SU-DHL-6 (cell line): Measurements from ENCODE around the gene PTTG1.

Experiments
- H2AFZ ChIP-seq: fragments of 200-600 bp; sonication (generic); 2 replicates; pipeline ENCODE4 v1.6.1; 2014; ENCODE audit warnings: low read depth, mild to moderate bottlenecking, moderate library complexity, mixed read lengths, antibody characterized with exemption, low read length; ENCODE audit not compliant: severe bottlenecking
- H3F3A ChIP-seq: fragments of 200-600 bp; shearing (Covaris generic); 2 replicates; pipeline ENCODE4 v1.6.0; 2016; ENCODE audit warnings: antibody characterized with exemption, mild to moderate bottlenecking; ENCODE audit not compliant: insufficient read depth
- H3K27ac ChIP-seq: fragments of 200-600 bp; sonication (generic); 2 replicates; pipeline ENCODE4 v1.5.1; 2016; ENCODE audit warnings: low read depth, mild to moderate bottlenecking, low read length, moderate library complexity, mixed read lengths
- H3K27me3 ChIP-seq: fragments of 200-600 bp; sonication (generic), shearing (Covaris generic); 2 replicates; pipeline ENCODE4 v1.6.0; 2014; ENCODE audit warnings: mild to moderate bottlenecking, low read length
- H3K36me3 ChIP-seq: fragments of 200-600 bp; sonication (generic); 2 replicates; pipeline ENCODE4 v1.6.1; 2014; ENCODE audit warnings: mild to moderate bottlenecking, low read length, mixed read lengths
- H3K4me2 ChIP-seq: fragments of 300-600, 200-600 bp; shearing (Covaris generic), sonication (generic); 2 replicates; pipeline ENCODE4 v1.6.0; 2014; ENCODE audit warnings: low read length, low read depth, mild to moderate bottlenecking; ENCODE audit not compliant: poor library complexity, severe bottlenecking
- H3K4me3 ChIP-seq: fragments of 200-600 bp; sonication (generic); 2 replicates; pipeline ENCODE4 v1.5.1; 2014; ENCODE audit warnings: antibody characterized with exemption, low read length, mild to moderate bottlenecking, mixed read lengths; ENCODE audit not compliant: insufficient read depth, poor library complexity, severe bottlenecking
- H3K79me2 ChIP-seq: fragments of 200-600 bp; sonication (generic); 2 replicates; pipeline ENCODE4 v1.6.1; 2014; ENCODE audit warnings: mild to moderate bottlenecking, low read length, moderate library complexity; ENCODE audit not compliant: insufficient read depth
- H3K9ac ChIP-seq: fragments of 200-600 bp; sonication (generic); 2 replicates; pipeline ENCODE4 v1.7.0; 2014; ENCODE audit warnings: mild to moderate bottlenecking, low read length
- H3K9me2 ChIP-seq: fragments of 200-600 bp; sonication (generic); replicated peaks from 2 replicates; pipeline ENCODE4 v1.6.1; 2014; ENCODE audit warnings: low read length; ENCODE audit not compliant: insufficient read depth
- H3K9me3 ChIP-seq: fragments of 200-600 bp; sonication (generic); 2 replicates; pipeline ENCODE4 v1.6.1; 2014; ENCODE audit warnings: low read length, mixed read lengths; ENCODE audit not compliant: insufficient read depth
- H4K20me1 ChIP-seq: fragments of 200-600 bp; sonication (generic); 2 replicates; pipeline ENCODE4 v1.6.1; 2014; ENCODE audit warnings: low read depth, mild to moderate bottlenecking, antibody characterized with exemption, low read length, moderate library complexity, mixed read lengths
- CTCF ChIP-seq: fragments of 200-600 bp; sonication (generic); IDR thresholded peaks from one replicate; pipeline ENCODE4 v1.5.1; 2017; ENCODE audit warnings: antibody characterized with exemption, mild to moderate bottlenecking, low read length, moderate library complexity; ENCODE audit not compliant: insufficient read depth, poor library complexity, severe bottlenecking
- EZH2phosphoT487 ChIP-seq: fragments of 200-600 bp; sonication (generic), shearing (Covaris generic); conservative IDR thresholded peaks from 2 replicates; pipeline ENCODE4 v1.6.1; 2018; ENCODE audit warnings: mild to moderate bottlenecking, antibody characterized with exemption, low read length, moderate library complexity, mixed read lengths

Gene PTTG1

DNA sequence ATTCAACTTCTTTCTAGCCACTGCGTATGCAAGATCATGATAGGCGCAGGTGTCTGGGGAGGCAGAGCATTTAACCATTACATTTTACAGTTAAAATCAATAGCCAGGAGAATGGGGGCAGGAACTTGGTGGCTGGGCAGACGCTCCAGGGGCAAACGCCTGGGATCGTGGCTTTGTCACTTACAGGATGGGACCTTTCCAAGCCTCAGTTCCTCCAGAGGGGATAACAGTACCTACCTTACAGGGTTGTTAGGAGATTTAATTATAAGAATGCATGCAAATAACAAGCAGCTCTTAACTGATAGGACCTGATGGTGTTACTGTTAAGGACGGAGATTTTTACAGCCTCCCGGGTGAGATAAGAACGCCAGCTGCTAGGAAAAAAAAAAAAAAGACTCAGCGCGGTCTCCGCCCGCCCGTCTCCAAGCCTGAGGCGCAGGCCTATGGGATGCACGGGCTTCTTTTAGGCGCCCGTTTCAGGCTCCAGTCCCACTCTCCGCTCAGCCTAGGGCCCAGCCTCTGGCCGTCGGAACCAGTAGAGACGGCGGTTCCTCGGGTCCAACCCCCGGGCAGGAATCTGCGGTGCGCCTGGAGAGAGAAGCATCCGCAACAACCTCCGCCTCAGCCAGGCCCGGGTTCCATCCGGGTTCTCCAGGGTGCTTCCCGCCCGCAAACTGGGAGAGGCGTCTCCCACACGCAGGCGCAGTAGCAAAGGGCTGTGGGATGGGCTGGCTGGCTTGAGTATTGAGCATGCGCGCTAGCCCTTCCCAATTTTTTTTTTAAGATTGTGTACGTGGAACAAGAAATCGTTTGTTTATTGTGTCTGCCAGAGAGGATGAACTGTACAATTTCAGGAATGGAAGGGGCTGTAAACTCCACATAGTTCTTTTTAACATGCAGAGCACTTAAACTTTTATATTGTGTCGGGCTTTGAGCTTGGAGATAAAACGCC lies 22.0 kb upstream of the PTTG1 start, which contains the start of gene FAM200C:
TSS of gene FAM200C (minus strand) at position 653 of the 952 bp plus-strand sequence. CDS start 4,564 bp downstream, outside the sequence.
- H3K36me3 ChIP-seq, result peaks cover 15% of the 10 kb centered on the region; the same call in 1 of the 2 replicates
- H3K27ac ChIP-seq, result no peak within 1 kb of the TSS
- H3K4me3 ChIP-seq, result peak within 1 kb of the TSS; percentile 94

DNA sequence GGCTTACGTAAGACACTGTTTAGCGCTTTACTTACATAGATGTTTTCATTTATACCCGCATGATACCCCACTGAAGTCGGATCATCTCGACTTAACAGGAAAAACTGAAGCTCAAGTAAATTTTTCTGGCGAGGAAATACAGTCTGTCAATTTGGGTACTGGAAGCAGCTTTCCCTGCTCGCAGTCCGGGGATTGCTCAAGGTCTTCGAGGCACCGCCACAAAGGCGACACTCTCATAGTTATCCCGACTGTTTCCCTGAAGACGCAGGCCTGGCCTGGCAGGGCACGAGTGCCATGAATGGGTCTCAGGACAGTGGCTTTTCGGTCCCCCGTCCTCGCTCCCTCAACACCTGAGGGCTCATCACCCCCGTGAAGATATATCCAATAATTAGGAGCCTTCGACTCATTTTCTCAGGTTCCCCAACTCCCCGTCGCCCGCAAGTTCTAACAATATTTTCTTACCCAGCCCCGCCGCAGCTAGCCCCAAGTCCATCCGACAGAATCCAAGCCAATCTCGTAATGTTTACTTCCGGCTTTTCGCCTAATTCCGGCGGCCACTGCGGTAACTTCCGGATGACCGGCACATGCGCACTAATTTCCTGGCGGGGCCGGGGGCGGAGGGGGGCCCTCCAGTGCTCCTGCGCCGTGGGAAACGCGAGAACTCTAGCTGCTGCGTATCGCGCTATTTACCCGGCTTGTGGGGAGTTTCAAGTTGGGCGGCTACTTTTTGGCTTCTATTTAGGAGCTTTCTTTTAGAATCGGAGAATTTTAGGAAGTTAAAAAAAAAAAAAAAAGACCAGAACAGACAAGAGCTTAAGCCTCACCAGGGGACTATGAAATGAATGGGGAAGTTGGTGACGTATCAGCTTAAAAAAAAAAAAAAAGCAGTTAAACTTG lies 2.8 kb upstream of the PTTG1 start, which contains the start of gene SLU7:
TSS of gene SLU7 (minus strand) at position 521 of the 897 bp plus-strand sequence. CDS start 3,787 bp downstream, outside the sequence.
- TF ChIP-seq CTCF, result no peak
- peak within 1 kb of the TSS; percentile 99 for H3K4me2 ChIP-seq
- no peaks in the 10 kb centered on the region for H3K9me3 ChIP-seq
- H3K36me3 ChIP-seq, result peaks cover 12% of the 10 kb centered on the region; the same call in 1 of the 2 replicates
- H3K9ac ChIP-seq, result peak within 1 kb of the TSS; percentile 73
- H3K4me3 ChIP-seq, result peak within 1 kb of the TSS; percentile 90
- H4K20me1 ChIP-seq, result no peaks in the 10 kb centered on the region
- H3K9me2 ChIP-seq, result no peaks in the 10 kb centered on the region
- peaks cover 36% of the 10 kb centered on the region for H3F3A ChIP-seq
- H3K27me3 ChIP-seq, result no peaks in the 10 kb centered on the region
- peak within 1 kb of the TSS; percentile 86 for H2AFZ ChIP-seq
- H3K27ac ChIP-seq, result peak within 1 kb of the TSS; percentile 96
- peaks cover 56% of the 10 kb centered on the region for H3K79me2 ChIP-seq

More for the DNA sequence above, 22.0 kb upstream of the PTTG1 start, which contains the start of gene FAM200C:
- Histone ChIP-seq H3F3A (peaks cover 27% of the 10 kb centered on the region; the same call in 1 of the 2 replicates), H3K9ac (peak within 1 kb of the TSS; percentile 87), H3K9me3 (no peaks in the 10 kb centered on the region), H3K9me2 (no peaks in the 10 kb centered on the region), H2AFZ (peak within 1 kb of the TSS; percentile 98), H3K4me2 (peak within 1 kb of the TSS; percentile 87), H3K79me2 (no peaks in the 10 kb centered on the region), H3K27me3 (no peaks in the 10 kb centered on the region), H4K20me1 (no peaks in the 10 kb centered on the region)
- TF ChIP-seq EZH2phosphoT487 (no peak), CTCF (no peak)

DNA sequence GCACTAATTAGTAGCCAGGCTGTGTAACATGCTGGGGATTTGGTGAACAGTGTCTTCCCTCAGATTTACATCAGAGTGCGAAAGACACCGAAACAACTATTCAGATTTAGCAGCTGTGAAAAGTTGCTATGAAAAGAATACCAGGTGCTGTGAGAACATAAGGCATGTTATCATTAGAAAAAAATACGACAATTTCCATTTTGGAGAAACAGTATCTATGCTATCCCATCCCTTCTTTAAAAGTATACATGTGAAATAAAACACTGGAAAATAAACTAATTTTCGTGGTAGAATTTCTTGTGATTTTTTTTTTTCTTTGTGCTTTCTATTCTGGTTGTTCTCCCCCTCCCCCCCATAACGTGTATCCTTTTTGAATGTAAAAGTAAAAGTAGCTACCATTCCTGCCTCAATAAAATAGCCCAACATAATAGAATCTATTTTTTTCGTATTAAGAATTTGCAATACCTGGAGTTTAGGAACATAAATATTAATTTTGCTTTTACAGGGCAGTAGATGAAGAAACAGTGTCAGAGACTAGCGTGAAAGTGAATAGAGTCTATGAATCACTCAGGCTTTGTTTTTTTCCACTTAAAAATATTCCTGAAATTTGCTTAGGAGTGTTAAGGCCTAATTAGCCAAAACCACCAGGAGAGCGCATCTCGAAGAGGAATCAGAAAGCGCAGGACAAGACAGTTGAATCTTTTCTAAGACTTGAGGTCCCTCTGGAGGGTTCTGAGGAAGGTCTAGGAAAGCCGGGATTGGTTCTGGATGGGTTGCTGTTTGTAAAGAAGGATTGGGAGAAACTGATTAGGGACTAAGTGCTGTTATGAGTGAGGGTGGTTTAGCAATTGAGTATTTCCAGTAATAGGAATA lies 2.0 kb upstream of the PTTG1 start:
- Histone ChIP-seq H3K27me3 (no peaks in the 10 kb centered on the region), H4K20me1 (no peaks in the 10 kb centered on the region), H3K36me3 (peaks cover 15% of the 10 kb centered on the region), H3F3A (peaks cover 32% of the 10 kb centered on the region), H3K79me2 (peaks cover 65% of the 10 kb centered on the region), H3K4me3 (peak overlapping the region; percentile 90), H2AFZ (peak overlapping the region; percentile 86), H3K4me2 (peak overlapping the region; percentile 99), H3K9me3 (no peaks in the 10 kb centered on the region), H3K9ac (peak overlapping the region; percentile 73), H3K9me2 (no peaks in the 10 kb centered on the region), H3K27ac (peak overlapping the region; percentile 96)
- TF ChIP-seq EZH2phosphoT487 (no peak), CTCF (no peak)
